Neuronal stem cell (in vitro differentiated cells): ENCODE results near the gene PRKN.
"Not testable (repeated sequence)": the region's sequence is repeated elsewhere in the genome, so short reads cannot be mapped to it uniquely, and the experiment has no call there.

Experiments used
- DNase-seq: peaks from one replicate; pipeline ENCODE4 v3.0.0-alpha.2; 2013; ENCODE audit warnings: low spot score
- H2AFZ ChIP-seq: one replicate; pipeline ENCODE4 v1.6.1; 2013; ENCODE audit warnings: mild to moderate bottlenecking, low read length, inconsistent platforms
- H2AK5ac ChIP-seq: 2 replicates; pipeline ENCODE4 v1.6.1; 2013; ENCODE audit warnings: low read depth, mild to moderate bottlenecking, inconsistent platforms, low read length, moderate library complexity, mixed read lengths
- H2BK120ac ChIP-seq: 2 replicates; pipeline ENCODE4 v1.6.1; 2013; ENCODE audit warnings: low read depth, mild to moderate bottlenecking, inconsistent platforms, low read length, moderate library complexity, mixed read lengths
- H2BK12ac ChIP-seq: one replicate; pipeline ENCODE4 v1.6.1; 2013; ENCODE audit warnings: low read length, inconsistent platforms
- H2BK15ac ChIP-seq: 2 replicates; pipeline ENCODE4 v1.6.1; 2013; ENCODE audit warnings: mild to moderate bottlenecking, low read length, inconsistent platforms, mixed read lengths
- H2BK5ac ChIP-seq: one replicate; pipeline ENCODE4 v1.6.1; 2013; ENCODE audit warnings: inconsistent platforms, mild to moderate bottlenecking, low read length, moderate library complexity
- H3K14ac ChIP-seq: one replicate; pipeline ENCODE4 v1.6.1; 2013; ENCODE audit warnings: low read length, inconsistent platforms
- H3K18ac ChIP-seq: 2 replicates; pipeline ENCODE4 v1.6.1; 2013; ENCODE audit warnings: low read length, inconsistent platforms
- H3K23ac ChIP-seq: 2 replicates; pipeline ENCODE4 v1.6.1; 2013; ENCODE audit warnings: low read depth, mild to moderate bottlenecking, mixed read lengths, low read length, inconsistent platforms; ENCODE audit not compliant: poor library complexity
- H3K27ac ChIP-seq: replicated peaks from 3 replicates; pipeline ENCODE4 v1.5.1; 2013; ENCODE audit warnings: low read length, inconsistent platforms
- H3K27me3 ChIP-seq, 3 experiments: 2 replicates each; pipeline ENCODE4 v1.6.1; 2013; ENCODE audit warnings: low read length in 3 of 3, mild to moderate bottlenecking in 2 of 3, inconsistent platforms in 1 of 3, low read depth in 1 of 3, mixed read lengths in 1 of 3, moderate library complexity in 1 of 3; ENCODE audit not compliant: control insufficient read depth in 3 of 3, insufficient read depth in 3 of 3
- H3K36me3 ChIP-seq, 2 donors: replicated peaks in 1 of 2; 2 replicates each; pipeline ENCODE4 v1.6.1; 2013; ENCODE audit warnings: low read length in 2 of 2; ENCODE audit not compliant: control insufficient read depth in 2 of 2, insufficient read depth in 2 of 2
- H3K4ac ChIP-seq: 2 replicates; pipeline ENCODE4 v1.6.1; 2013; ENCODE audit warnings: inconsistent platforms, mild to moderate bottlenecking, low read length, moderate library complexity
- H3K4me1 ChIP-seq, 2 donors: 1 replicate in 1 of 2; 2 replicates in 1 of 2; pipeline ENCODE4 v1.6.1; 2013; ENCODE audit warnings: low read length in 2 of 2, low read depth in 1 of 2; ENCODE audit not compliant: control insufficient read depth in 2 of 2, insufficient read depth in 1 of 2
- H3K4me2 ChIP-seq: one replicate; pipeline ENCODE4 v1.6.1; 2013; ENCODE audit warnings: mild to moderate bottlenecking, low read length, inconsistent platforms; ENCODE audit not compliant: insufficient read depth, poor library complexity, severe bottlenecking
- H3K4me3 ChIP-seq, 2 donors: 2 replicates each; pipeline ENCODE4 v1.5.1; 2013; ENCODE audit warnings: low read length in 2 of 2, mild to moderate bottlenecking in 2 of 2, inconsistent platforms in 1 of 2, moderate library complexity in 1 of 2
- H3K79me1 ChIP-seq: one replicate; pipeline ENCODE4 v1.6.1; 2013; ENCODE audit warnings: low read depth, mild to moderate bottlenecking, inconsistent platforms, low read length, moderate library complexity
- H3K9ac ChIP-seq: one replicate; pipeline ENCODE4 v1.6.1; 2013; ENCODE audit warnings: mild to moderate bottlenecking, low read depth, low read length, inconsistent platforms; ENCODE audit not compliant: poor library complexity
- H3K9me3 ChIP-seq, 2 donors: replicated peaks in 1 of 2; 2 replicates each; pipeline versions ENCODE3 to v1.6.1; 2013; ENCODE audit warnings: low read length in 2 of 2, mild to moderate bottlenecking in 2 of 2, inconsistent platforms in 1 of 2, low read depth in 1 of 2, mixed read lengths in 1 of 2, moderate library complexity in 1 of 2; ENCODE audit not compliant: control insufficient read depth in 2 of 2, insufficient read depth in 1 of 2
- H4K8ac ChIP-seq: one replicate; pipeline ENCODE4 v1.6.1; 2013; ENCODE audit warnings: low read depth, mild to moderate bottlenecking, inconsistent platforms, low read length, moderate library complexity
- H4K91ac ChIP-seq: one replicate; pipeline ENCODE4 v1.6.1; 2013; ENCODE audit warnings: low read length, low read depth, mild to moderate bottlenecking, inconsistent platforms; ENCODE audit not compliant: poor library complexity
- WGBS, 2 donors: extraction: QIAGEN DNeasy Blood & Tissue Kit; methylation state at CpG; one replicate each; pipeline ENCODE4 v1.1.7; 2013; ENCODE audit warnings: missing lambda C conversion rate in 2 of 2, mixed read lengths in 1 of 2; ENCODE audit not compliant: insufficient read length in 2 of 2, insufficient replicate concordance in 1 of 2; ENCODE audit errors: extremely low coverage in 2 of 2; 5-methylcytosine and 5-hydroxymethylcytosine counted together

Gene PRKN

DNA sequence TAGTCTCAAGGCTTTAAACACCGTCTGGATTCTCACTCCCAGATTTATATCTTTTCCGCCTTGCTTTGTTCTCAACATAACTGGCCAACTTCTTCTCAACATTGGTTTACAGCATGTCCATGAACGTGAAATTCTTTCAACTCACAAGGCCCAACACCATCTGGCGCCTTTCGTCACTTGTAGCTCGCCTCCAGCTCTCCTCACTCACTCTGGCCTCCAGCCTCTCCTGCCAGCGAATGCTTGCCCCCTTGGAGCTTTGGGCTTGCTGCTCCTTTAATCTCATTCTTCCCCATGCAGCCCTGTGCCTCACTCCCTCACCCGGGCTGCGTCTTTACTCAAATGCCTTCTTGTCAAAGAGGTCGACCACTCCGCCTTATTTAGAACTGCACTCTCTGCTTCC is 324.5 kb downstream of the PRKN start:
- Histone ChIP-seq H3K4ac (no peak overlapping the region), H2BK120ac (no peak overlapping the region), H3K27ac (no peak overlapping the region), H2AFZ (no peak overlapping the region), H2BK15ac (no peak overlapping the region), H3K4me2 (no peak overlapping the region), H2AK5ac (no peak overlapping the region), H3K9me3 (peaks cover 4 to 31% of the 10 kb centered on the region in 2 donors), H2BK5ac (no peak overlapping the region), H3K4me3 (no peak overlapping the region), H3K4me1 (no peaks in the 10 kb centered on the region), H3K27me3 (no peaks in the 10 kb centered on the region), H3K23ac (no peak overlapping the region), H4K91ac (no peak overlapping the region), H3K18ac (no peak overlapping the region), H3K9ac (no peak overlapping the region), H3K14ac (no peak overlapping the region), H2BK12ac (no peak overlapping the region), H3K36me3 (no peaks in the 10 kb centered on the region), H3K79me1 (no peaks in the 10 kb centered on the region), H4K8ac (no peak overlapping the region)
- no peak for DNase-seq
- WGBS, 2 donors, result no CpG with 5 or more reads among the region's 11 CpGs

GRCh38 chr6:162395181-162395580 is 332.4 kb downstream of the PRKN start:
- no peak overlapping the region for H3K9ac ChIP-seq
- H3K14ac ChIP-seq, result no peak overlapping the region

GRCh38 chr6:162390961-162391811 is 336.4 kb downstream of the PRKN start:
- H3K4me3 ChIP-seq, H4K8ac ChIP-seq, H3K79me1 ChIP-seq, H3K4ac ChIP-seq, H2BK12ac ChIP-seq, H3K36me3 ChIP-seq, DNase-seq, H2BK5ac ChIP-seq, H2BK120ac ChIP-seq, H4K91ac ChIP-seq, H3K27me3 ChIP-seq, H3K27ac ChIP-seq, H3K4me2 ChIP-seq, H3K14ac ChIP-seq, H2AK5ac ChIP-seq, H3K9ac ChIP-seq, H3K23ac ChIP-seq, H2AFZ ChIP-seq, H3K9me3 ChIP-seq, H2BK15ac ChIP-seq, H3K4me1 ChIP-seq, H3K18ac ChIP-seq: not testable (repeated sequence)
- no CpG with 5 or more reads among the region's 25 CpGs for WGBS, 2 donors

More at GRCh38 chr6:162395181-162395580, 332.4 kb downstream of the PRKN start:
- H3K79me1 ChIP-seq, result no peaks in the 10 kb centered on the region
- no peak overlapping the region for H3K23ac ChIP-seq
- no peak for DNase-seq
- H2AFZ ChIP-seq, result no peak overlapping the region
- no peak overlapping the region for H3K4me2 ChIP-seq
- no peak overlapping the region for H3K27ac ChIP-seq
- no CpG with 5 or more reads among the region's 2 CpGs for WGBS, 2 donors
- H2BK12ac ChIP-seq, result no peak overlapping the region
- no peak overlapping the region for H3K4me3 ChIP-seq
- H3K36me3 ChIP-seq, result no peaks in the 10 kb centered on the region
- H3K4me1 ChIP-seq, result no peaks in the 10 kb centered on the region
- no peaks in the 10 kb centered on the region for H3K27me3 ChIP-seq
- H2BK5ac ChIP-seq, result no peak overlapping the region
- H2BK120ac ChIP-seq, result no peak overlapping the region
- no peak overlapping the region for H2AK5ac ChIP-seq
- H4K91ac ChIP-seq, result peak overlapping the region; percentile 86
- no peak overlapping the region for H3K18ac ChIP-seq
- H4K8ac ChIP-seq, result no peak overlapping the region
- no peak overlapping the region for H2BK15ac ChIP-seq
- peaks cover 4 to 12% of the 10 kb centered on the region in 2 donors for H3K9me3 ChIP-seq
- H3K4ac ChIP-seq, result no peak overlapping the region

DNA sequence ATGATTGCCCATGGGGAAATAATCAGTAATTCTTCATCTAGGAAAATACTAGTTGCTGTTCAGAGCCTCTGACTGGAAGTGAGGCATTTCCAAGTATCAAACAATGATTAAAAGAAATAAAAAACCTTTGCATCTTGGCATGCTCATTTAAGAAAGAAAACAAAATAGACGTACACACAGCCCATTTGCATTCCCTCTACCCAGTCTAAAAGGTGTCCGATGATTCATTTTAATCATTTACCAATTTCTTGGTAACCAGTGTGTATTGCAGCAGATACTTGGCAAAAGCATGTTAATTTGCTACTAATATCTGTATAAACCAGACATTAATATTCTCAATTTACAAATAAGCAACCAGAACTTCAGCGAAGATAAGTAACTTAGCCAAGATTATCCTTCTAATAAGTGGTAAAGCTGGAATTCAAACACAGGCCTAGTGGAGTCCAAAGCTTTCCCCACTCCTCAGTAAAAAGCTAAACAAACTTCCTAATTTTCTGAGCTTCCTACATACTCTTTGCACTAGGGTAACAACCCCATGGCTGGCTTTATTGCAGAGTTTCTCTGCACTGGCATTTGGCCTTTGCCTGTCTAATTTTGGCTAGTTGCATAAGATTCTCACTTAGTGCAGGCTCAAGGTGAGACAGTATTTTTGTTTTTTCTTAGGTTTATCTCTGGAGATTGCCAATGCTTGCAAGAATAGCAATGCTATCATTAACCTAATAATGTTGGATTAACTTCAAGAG is 338.1 kb downstream of the PRKN start:
- Histone ChIP-seq H3K4me3 (no peak overlapping the region), H2BK12ac (no peak overlapping the region), H2AFZ (no peak overlapping the region), H3K27ac (no peak overlapping the region), H3K79me1 (no peaks in the 10 kb centered on the region), H2BK5ac (no peak overlapping the region), H4K91ac (no peak overlapping the region), H3K36me3 (no peaks in the 10 kb centered on the region), H2BK15ac (no peak overlapping the region), H3K9ac (no peak overlapping the region), H3K4me2 (no peak overlapping the region), H3K23ac (no peak overlapping the region), H2AK5ac (no peak overlapping the region), H3K9me3 (peaks cover 1 to 2% of the 10 kb centered on the region in 2 donors), H3K18ac (no peak overlapping the region), H4K8ac (no peak overlapping the region), H3K4me1 (peaks cover 0 to 2% of the 10 kb centered on the region in 2 donors), H3K4ac (no peak overlapping the region), H2BK120ac (no peak overlapping the region), H3K27me3 (no peaks in the 10 kb centered on the region), H3K14ac (no peak overlapping the region)
- DNase-seq, result no peak
- WGBS, 2 donors, result no CpG with 5 or more reads among the region's 3 CpGs
